GM18508 (cell line): ENCODE data around the gene HCAR3.
"Not testable (repeated sequence)": the region's sequence is repeated elsewhere in the genome, so short reads cannot be mapped to it uniquely, and the experiment has no call there.

ENCODE experiments used
- ATAC-seq: cut with Tn5 transposase; IDR thresholded peaks from one replicate; pipeline ENCODE4 v1.9.1; 2021; ENCODE audit warnings: moderate number of reproducible peaks; ENCODE audit not compliant: insufficient read depth, unreplicated experiment

The HCAR3 gene

DNA sequence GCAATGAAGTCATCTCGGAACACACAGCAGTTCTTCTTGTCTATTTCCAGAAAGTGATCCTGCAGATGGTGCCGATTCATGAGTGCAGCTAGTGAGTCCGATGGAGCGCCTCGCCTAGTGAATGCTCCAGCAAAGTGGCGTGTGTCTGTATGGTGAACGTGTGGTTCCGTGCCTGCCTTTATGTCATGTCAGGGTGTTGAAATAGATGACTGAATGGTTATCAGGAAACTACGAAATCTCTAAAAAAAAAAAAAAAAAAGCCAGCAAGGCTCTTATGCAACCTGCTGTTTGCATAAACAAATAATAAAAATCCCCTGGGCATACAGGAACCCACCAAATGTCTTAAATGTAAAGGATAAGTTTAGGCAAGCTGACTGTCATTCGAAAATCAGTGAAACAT lies at the start of gene HCAR3:
HCAR3 (minus strand) TSS at position 154 of the 400 bp plus-strand sequence; CDS start at position 80, 74 bp downstream.
- ATAC-seq = not testable (repeated sequence)

DNA sequence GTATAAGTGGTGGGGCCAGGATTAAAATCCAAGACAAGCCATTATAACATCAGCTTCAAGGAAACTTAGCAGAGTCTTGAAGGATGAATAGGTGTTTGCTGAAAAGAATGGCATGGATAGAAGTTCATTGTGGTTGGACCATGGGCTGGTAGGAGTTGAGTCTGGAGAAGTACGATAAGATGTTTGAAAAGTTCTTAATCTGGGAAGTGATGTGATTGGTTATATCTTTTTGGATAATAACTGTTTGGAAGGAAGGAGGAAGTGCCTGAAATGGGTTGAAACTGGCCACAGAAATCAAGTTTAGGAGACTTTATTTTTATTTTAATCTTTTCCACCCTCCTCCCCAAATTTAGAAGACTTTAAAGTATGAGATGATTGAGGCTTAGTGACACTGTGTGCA lies 41.0 kb upstream of the HCAR3 start:
- ATAC-seq = no peak

DNA sequence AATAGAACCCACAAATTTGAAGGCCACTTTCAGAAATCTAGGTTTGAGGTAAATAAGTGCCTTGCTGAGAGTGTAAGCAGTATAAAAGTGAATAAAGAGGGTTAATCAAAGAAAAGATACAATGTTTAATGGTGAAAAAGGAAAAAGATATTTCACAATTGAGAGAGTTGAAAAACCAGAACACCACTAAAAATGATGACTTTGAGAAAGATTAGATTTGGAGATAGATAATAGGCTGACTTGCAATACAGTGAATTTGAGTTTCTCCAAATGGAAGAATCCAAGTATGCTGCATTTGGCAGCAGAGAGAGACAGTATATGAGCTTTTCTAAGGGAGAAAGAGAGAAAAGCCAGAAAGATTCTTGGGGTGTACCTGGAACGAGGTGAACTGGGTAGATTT lies 38.2 kb upstream of the HCAR3 start:
- ATAC-seq = no peak

DNA sequence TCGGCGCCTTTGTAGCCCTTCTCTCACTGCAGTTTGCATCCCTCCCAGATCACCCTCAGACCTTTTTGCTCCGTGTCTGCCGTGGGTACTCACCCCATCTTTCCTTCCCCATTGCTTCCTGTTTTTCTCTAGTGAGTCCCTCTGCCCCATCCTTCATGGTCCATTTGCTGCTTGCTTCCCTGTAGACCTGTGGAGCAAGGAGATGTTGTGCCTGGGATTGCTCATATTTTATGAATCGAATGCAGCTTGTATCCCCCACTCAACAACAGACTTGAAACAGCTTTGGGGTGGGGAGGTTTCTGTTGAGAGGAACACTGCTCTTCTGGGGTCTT lies 36.7 kb upstream of the HCAR3 start:
- ATAC-seq = no peak

DNA sequence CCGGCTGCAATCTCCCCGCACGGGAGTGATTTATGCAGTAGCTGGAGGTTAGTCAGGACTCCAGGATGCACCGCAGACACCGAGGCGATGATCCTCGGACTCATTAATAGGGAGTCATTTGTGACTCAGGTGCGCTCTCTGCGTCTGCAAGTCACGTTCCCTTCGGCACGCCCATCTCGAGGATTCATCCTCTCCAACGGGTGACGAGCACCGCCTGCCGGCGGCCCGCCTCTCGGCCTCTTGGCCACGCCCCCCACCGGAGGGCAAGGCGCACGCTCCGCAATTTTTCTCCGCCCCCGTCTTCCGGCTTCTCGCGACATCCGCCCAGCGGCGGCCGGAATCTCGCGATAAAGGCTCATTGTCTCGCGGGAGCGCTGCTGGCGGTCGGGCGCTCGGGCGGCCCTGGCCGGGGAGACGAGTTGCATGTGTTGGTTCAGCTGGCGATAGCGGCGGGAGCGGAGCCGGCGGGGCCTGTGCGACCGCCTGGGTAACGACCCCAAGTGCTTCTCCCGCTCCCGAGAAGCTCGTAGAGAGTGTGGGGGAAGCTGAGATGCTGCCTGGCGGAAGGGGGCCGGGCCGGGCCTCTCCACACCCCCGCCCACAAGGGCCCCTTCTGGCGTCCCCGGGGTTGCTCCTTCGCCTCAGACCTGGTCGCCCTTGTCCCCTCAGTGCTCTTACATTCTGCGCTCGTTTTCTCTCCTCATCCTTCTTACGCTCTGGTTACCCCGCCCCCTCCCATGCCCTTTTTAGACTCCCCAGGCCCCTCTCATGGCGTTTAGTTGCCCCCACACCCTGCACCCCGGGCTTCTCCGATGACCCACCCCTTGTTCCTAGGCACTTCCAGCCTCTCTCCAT lies 36.1 kb upstream of the HCAR3 start, which contains the start of gene DENR:
DENR (plus strand) TSS at position 361 of the 855 bp plus-strand sequence. CDS start 878 bp downstream, outside the sequence.
- peak; percentile 83 for ATAC-seq

DNA sequence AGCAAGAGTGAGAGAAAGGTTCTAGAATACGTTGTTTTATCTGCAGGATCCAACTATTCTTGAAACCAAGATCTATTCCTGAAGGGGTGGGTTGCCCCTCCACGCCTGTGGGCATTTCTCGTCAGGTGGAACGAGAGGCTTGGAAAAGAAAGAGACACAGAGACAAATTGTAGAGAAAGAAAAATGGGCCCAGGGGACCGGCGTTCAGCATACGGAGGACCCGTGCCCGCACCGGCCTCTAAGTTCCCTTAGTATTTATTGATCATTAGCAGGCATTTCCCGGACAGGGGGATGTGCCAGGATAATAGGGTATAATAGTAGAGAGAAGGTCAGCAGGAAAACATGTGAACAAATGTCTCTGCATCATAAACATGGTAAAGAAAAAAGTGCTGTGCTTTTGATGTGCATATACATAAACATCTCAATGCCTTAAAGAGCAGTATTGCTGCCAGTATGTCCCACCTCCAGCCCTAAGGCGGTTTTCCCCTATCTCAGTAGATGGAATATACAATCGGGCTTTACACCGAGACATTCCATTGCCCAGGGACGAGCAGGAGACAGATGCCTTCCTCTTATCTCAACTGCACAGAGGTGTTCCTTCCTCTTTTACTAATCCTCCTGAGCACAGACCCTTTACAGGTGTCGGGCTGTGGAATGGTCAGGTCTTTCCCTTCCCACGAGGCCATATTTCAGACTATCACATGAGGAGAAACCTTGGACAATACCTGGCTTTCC lies 34.3 kb upstream of the HCAR3 start:
- not testable (repeated sequence) for ATAC-seq

DNA sequence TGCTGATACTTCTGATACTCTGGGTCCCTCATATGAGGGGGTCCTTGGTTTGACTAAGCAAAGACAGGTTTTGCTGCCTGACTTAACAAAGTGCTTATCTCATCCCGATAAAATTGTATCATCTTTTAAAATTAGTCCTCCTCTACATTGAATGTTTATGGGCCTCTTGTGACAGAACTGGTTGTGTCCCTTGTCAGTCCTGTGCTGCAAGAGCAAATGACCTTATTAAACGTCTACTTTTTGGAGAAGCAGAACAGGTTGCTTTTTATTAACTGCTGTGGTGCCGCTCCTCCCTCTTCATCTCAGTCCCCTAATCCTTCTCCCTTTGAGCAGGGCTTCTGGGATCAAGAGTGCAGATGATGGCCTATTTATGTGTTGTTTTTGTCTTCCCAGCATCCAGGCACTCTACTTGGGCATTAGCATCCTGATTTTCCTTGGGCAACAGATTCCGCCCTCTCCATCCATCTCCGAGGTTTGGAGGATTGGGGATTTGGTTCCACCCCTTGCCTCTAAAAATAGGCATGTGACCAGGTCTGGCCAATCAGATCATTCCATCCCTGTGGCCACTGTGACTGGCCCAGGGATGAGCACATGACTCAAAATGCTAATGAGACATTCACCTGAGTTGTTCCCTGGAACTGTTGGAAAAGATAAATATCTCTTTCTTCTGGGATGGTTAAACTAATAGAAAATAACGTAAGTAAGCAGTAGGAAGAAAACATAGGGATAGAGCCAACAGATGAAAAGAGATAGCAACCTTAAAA lies 33.1 kb upstream of the HCAR3 start:
- no peak for ATAC-seq

DNA sequence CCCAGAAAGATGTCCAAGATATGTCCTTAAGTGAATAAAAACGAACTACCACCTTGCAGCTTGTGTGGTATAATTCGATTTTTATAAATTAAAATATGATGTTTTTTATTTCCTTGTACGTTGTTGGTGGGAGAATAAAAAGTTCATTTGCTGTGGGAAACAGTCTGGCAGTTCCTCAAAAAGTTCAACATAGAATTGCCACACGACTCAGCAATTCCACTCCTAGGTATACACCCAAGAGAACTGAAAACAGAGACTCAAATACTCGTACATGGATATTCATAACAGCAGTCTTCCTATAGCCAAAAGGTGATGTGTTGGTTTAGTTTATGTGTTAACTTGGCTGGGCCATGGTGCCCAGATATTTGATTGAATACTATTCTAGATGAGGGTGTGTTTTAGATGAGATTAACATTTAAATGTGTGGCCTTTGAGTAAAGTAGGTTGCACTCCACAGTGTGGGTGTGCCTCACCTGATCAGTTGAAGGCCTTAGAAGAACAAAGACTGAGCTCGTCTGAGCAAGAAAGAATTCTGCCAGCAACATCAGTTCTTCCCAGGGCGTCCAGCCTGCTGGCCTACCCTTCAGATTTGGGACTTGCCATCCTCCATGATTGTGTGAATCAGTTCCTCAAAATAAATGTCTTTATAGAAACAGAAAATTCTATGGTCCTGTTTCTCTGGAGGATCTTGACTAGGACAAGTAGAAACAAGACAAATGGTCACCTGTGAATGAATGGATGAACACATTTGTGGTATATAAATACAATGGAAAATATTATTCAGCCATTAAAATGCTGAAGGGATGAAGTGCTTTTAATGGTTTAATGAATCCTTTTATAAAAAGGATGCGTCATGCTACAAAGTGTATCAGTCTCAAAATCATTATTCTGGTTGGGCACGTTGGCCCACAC lies 30.9 kb upstream of the HCAR3 start:
- ATAC-seq = no peak

DNA sequence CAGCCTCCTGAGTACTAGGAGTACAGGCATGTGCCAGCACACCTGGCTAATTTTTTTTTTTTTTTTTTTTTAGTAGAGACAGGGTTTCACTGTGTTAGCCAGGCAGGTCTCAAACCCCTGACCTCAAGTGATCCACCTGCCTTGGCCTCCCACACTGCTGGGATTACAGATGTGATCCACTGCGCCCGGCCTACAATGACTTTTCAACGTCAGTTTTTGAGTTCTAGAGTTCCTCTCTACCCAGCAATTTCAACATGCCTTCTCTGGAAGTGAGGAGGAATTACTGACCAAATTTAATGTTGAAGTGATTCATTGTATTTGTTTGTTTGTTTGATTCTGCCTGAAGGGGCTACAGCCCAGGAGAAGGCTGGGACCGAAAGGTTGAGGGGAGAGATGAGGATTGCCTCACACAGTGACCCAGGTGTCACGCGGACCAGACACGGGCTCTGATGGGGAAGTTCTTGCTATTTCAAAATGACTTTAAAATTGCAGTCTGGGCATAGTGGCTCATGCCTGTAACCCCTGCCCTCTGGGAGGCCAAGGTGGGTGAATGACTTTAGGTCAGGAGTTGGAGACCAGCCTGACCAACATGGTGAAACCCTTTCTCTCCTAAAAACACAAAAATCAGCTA lies 27.4 kb upstream of the HCAR3 start:
- ATAC-seq = no peak

DNA sequence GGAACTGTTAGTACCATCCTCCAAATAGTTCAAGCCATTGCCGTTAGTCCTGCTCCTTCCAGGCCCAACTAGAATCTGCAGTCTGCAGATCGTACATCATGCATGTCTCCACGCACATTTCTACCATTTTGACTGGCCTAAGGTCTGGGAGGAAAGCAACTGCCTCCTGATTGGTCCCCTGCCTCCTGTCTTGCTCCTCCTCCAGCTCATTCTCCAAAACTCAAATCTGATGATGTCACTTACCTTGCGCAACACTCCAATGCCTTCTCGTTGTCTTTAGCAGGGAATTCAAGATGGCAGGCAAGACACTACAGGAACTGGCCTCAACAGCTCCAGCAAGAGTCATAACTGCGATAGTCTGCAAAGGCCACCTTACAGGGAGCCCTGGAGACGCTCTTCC lies 23.7 kb upstream of the HCAR3 start:
- no peak for ATAC-seq

DNA sequence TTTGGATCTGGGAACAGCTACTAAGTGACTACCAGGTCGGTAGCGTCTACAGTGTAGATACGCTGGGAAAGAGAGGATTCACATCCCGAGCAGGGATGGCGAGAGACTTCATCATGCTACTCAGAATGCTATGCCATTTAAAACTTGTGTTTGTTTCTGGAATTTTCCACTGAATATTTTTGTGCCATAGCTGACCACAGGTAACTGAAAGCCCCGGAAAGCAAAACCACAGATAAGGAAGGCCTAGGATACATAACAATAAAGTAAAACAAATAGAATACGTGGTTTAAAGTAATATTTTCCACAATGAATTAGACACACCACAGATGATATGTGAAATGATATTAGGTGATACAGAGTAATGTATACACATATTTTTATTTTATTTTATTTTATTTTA lies 22.0 kb upstream of the HCAR3 start:
- no peak for ATAC-seq

DNA sequence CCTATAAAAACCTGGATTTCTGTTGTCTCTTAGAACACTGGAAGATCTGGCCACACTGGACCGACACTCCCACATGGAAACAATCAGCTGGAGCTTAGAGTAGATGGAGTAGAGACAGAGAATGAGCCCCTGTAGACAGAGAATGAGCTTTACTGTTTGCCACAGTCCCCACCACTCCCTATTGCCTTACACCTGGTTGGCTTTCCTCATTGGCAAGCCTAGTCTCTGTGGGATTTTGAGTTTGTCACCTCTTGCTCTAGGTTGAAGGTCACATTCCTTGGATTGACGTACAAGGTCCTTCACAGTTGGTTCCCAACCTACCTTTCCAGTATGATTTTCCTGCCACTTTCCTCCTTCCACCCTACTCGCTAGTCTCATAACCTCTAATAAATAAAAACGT lies 16.0 kb upstream of the HCAR3 start:
- no peak for ATAC-seq

DNA sequence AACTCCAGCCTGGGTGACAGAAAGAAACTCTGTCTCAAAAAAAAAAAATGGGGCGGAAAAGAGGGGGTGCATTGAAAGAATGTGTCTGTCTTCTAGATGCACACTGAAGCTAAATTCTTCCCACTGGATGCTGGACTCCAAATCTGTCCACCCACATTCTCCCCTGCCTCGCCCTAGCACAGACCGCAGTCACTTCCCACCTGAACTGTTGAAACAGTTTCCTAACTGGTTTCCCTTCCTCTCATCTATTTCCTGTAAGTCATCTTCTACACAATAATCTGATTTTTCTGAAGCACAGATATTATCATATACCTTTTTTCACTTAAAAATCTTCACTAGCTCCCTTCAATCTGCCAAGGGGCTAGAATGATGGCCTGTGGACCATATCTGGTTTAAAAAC lies 15.6 kb upstream of the HCAR3 start:
- ATAC-seq = no peak

DNA sequence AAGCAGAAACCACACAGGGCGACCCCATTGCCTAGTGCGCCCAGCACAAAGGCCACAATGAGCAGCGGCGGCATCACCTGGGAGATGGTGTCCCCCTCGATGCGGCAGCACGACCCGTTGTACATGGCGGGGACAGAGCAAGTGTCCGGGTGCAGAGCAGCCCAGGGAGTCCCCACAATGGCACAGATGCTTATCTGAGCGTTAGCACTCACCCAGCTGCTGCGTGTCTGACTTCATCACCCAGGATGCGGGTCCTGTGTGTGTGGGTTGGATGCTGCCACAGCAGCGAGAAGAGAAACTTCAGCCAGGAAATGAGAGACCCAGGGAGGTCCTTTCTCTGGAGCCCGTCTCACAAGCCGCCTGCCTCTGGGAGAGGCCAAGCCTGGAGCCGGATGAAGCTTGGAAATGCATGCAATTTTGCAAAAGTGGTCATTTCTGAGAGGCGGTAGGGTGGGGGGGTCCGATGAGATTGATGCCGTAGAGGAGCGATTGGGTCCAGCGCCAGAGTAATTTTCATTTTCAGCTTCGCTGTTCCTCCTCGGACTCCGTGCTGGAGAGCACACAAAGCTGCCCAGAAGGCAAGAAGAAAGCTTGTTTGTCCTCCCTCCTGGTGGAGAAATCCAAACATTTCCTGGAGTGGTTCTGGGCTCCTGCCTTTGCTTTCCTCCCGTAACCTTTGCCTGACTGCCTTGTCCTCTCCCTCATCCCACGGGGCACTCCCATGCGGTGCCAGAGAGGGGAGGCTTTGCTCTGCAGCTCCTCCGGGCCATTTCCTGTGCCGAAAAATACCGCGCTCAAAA lies 13.8 kb upstream of the HCAR3 start, which contains the start of gene HCAR1:
HCAR1 (minus strand) TSS at position 630 of the 800 bp plus-strand sequence; CDS start at position 125, 505 bp downstream.
- no peak for ATAC-seq

DNA sequence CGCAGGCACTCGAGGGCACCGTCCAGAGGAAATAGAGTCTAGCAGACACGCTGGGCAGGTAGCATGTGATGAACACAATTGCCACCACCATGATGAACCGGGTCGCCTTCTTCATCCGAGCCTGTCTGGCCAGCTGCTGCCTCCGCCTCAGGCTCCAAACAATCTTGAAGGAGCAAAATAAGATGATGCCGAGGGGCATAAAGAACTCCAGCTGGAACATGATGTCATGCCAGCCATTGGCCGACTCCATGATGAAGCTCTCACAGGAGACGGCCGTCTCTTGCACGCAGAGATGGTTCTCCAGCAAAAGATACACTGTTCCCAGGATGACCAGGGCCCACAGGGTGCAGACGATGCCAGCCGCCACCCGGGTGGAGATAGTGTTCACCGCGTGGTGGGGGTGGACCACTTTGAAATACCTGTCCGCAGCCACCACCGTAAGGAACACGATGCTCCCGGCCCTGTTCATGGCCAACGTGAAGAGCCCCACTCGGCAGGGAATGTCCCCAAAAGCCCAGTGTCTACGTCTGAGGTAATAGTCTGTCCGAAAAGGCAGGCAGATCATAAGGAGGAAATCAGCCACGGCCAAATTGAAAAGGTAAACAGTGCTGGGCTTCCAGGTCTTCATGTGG lies 13.1 kb upstream of the HCAR3 start:
- no peak for ATAC-seq

DNA sequence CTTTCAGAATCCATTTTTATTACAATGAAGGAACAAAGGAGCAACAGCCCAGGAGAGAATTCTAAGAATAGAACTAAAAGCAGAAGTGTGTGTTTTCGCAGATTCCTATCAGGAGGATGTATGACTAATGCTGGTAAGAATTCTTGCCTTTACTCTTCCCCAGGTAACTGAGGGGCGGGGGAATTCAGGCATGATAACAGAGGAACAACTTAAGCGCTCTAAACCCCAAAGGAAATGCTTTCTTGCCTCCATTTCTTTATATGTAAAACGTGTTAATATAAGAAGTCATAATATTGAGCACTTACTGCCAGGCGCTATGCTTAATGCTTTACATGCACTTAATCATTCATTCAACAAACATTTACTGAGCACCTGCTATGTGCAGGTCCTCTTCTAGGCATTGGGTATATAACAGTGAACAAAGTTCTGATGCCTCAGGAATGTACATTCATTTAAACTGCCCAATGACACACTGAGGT lies 9.5 kb upstream of the HCAR3 start:
- ATAC-seq = no peak

DNA sequence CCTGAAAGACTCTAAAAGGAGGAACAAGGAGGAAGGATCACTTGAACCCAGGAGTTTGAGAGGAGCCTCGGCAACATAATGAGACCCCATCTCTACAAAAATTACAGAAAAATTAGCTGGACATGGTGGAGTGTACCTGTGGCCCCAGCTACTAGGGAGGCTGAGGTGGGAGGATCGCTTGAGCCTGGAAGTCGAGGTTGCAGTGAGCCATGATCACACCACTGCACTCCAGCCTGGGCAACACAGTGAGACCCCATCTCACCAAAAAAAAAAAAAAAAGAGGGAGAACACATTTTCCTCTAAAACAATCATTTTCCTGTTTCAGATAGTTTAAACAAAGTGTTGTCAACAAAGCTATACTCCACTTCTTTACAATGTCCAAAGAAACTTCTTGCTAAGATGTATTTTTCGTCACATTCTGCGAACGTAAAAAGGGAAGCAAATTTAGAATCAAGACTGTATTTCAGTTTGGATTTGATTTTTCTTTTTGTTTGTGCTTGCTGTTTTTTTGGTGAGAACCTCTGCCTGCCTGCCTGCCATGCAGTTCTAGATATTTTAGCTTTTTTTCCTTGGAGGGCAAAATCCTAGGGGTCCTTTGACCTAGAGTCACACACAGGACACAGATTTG lies 9.0 kb upstream of the HCAR3 start:
- no peak for ATAC-seq
